IPS-11a (cell line): ENCODE data around the gene RNF126.
"Not testable (repeated sequence)": the region's sequence is repeated elsewhere in the genome, so short reads cannot be mapped to it uniquely, and the experiment has no call there.

ENCODE experiments used
- H3K4me3 ChIP-seq: one replicate; pipeline ENCODE4 v1.5.1; 2013; ENCODE audit warnings: low read depth, low read length, control low read depth

RNF126 gene

GRCh38 chr19:632579-633067 lies 30.4 kb downstream of the RNF126 start:
- H3K4me3 ChIP-seq = peak overlapping the region; percentile 92

DNA sequence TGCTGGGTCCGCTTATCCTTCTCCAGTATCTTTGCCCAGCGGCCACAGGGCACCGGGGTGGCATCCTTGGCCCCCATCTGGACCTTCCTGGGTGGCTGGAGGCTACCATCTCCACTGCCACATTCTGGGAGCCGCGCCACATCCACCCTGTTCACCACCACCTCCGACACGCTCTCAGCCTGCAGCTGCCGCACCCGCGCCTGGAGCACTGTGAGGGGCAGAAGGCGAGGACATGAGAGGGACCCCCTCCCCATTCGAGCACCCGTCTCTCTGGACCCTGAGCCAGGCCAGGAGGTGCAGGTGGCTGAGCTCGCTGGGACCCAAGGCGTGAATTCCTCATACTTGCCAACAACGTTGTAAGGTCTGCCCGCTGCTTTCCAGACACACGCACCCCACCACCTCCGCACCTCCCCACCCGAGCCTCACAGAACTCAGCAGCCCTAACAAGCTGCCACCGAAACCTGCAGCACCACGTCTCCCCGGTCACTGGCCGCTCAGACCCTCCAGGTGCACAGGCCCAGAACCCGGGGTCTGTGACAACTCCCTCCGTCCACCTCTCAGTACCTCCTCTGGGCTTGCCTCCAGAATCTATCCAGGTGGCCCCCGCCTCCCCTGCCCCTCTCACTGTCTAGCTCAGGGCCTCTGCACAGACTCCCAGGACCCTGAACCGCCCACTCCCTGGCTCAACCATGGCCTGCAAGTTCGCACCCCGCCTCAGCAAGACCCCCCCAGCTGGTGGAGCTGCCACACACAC lies 32.9 kb downstream of the RNF126 start:
- H3K4me3 ChIP-seq = no peak overlapping the region

- H3K4me3 ChIP-seq = not testable (repeated sequence)
These were observed 33.5 kb downstream of the RNF126 start for GRCh38 chr19:629515-629914.

DNA sequence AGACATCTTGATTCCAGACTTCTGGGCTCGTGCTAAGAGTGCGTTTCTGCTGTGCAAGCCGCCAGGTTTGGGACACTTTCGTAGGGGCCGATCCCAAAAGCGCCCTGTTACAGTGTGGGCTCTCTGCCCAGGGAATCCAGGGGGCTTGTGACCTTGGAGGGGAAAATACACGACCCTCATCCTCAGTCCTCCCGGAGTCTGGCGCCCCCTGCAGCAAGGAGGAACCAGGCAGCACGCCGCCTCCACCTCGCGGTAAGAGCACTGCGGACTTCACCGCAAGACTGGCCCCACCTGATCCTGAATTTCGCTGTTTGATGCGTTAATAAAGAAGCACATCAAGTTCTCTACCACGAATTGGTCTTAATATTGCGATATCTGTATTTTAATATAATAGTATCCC lies 34.8 kb downstream of the RNF126 start:
- no peak overlapping the region for H3K4me3 ChIP-seq

DNA sequence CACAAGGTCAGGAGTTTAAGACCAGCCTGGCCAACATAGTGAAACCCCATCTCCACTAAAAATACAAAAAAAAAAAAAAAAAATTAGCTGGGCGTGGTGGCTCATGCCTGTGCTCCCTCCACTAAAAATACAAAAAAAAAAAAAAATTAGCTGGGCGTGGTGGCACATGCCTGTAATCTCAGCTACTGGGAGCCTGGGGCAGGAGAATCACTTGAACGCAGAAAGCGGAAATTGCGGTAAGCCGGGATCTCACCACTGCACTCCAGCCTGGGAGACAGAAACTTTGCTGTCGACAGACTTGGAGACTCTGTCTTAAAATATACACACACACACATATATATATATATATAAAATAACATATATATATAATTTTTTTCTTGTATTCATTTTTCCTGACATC lies 36.4 kb downstream of the RNF126 start:
- not testable (repeated sequence) for H3K4me3 ChIP-seq

DNA sequence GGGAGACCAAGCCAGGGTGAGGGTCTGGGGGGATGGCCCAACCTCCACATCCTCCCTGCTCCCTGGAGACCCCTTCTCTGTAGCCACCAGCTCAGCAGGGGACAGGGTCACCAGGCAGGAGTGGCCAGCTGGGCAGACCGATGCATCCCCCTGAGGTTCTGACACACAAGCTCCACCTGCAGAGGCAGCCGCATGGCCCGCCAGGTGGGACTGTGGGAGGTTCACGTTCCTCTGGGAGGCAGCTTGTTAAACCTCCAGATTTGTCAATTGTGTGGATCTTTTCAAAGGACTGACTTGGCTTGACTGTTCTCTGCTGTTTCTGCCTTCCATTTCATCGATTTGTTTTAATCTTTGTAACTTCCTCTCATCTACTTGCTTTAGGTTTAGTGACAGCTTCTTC lies 37.8 kb downstream of the RNF126 start:
- no peak overlapping the region for H3K4me3 ChIP-seq

DNA sequence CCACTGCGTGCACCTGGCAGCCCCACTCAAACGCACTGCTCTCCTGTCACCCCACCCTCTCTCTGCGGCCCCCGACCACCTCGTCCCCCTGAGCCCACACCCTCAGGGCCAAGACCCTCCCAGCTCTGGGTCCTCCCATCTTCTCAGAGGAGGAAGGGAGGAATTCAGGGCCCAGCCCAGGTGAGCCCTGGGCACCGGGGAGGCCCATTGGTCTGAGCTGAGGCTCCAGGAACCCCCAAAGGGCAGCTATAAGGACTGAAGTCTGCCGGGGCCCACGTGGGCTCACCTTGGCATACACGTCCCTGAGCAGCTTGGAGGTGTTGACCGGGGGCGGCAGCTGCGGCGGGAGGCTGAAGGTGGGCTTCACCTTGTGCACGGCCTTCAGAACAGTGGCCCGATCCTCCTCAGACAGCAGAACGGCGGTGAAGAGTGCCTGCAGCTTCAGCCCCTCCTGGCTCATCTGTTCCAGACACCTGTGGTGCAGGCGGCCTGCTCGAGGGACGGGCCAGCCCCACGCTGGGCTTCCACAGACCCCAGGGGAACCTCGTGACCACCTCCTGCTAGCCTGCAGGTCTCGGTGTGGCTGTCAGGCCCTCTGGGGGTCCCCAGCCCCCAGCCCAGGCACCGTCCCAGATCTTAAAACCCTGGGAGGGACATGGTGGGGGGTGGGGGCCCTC lies 38.4 kb downstream of the RNF126 start:
- no peak overlapping the region for H3K4me3 ChIP-seq

DNA sequence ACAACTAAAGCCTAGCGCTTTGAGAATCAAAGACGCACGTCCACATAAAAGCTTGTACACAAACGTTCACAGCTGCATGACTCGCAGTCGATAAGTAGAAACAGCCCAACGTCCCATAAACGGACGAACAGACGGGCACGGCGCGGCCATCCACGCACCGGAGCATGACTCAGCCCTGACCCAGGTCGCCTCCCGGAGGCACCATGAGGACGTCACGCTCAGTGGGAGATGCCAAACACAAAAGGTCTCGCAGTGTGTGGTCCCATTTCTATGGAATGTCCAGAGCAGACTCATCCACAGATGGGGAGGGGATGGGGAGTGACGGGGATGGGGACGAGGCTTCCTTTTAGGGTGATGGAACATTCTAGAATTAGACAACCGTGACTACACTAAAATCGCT lies 39.0 kb downstream of the RNF126 start:
- no peak overlapping the region for H3K4me3 ChIP-seq

DNA sequence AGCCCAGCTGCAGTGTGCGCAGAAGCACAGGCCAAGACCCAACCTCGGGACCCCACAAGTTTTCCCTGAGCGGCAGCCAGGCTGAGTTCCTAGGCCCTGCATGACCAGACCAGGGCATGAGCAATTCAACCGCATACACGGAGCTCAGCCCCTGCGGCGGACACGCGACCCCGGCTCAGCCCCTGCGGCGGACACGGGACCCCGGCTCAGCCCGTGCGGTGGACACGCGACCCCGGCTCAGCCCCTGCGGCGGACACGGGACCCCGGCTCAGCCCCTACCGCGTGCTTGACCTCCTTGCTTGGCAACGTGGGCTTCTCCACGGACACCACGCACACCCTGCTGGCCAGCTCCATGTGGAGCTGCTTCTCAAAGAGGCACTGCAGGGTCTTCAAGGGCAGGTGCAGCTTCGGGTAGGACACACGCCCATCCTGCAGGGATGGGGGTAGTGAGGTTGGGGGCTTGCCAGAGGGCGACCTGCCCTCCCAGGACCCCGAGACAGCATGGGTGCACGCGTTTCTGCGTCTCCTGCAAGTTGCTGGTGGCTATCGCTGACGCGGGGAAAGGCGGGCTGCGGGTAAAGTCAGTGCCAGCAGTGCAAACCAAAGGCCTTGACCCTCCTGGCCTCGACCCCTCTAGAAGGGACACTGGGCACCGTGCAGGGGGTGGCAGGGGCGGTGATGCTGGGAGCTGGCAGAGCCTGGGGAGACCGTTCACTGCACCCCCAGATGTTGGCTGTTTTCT lies 39.7 kb downstream of the RNF126 start:
- H3K4me3 ChIP-seq = no peak overlapping the region

GRCh38 chr19:622666-623065 lies 40.3 kb downstream of the RNF126 start:
- no peak overlapping the region for H3K4me3 ChIP-seq

GRCh38 chr19:621819-622218 lies 41.2 kb downstream of the RNF126 start:
- H3K4me3 ChIP-seq = no peak overlapping the region

DNA sequence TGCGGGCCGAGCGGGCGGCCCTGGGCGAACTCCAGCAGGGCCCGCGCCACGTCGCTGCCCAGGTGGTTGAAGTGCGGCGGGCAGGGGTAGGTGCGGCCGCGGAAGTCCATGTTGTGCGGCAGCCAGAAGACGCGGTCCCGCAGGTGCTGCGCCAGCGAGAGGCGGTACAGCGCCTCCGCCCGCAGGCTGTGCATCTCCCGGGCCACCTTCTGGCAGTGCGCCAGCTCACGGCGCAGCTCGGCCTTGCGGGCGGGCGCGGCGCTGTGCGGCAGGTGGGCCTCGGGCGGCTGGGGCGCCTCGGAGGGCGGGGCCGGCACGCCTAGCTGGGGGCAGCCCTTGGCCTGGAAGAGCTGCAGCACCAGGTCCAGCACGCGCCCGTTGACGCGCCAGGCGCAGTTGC lies 41.8 kb downstream of the RNF126 start:
- H3K4me3 ChIP-seq = not testable (repeated sequence)

GRCh38 chr19:620166-620862 lies 42.7 kb downstream of the RNF126 start:
- no peak overlapping the region for H3K4me3 ChIP-seq

- H3K4me3 ChIP-seq = no peak overlapping the region
These were observed 43.6 kb downstream of the RNF126 start for GRCh38 chr19:619286-620002.

GRCh38 chr19:618674-619285 lies 44.2 kb downstream of the RNF126 start:
- H3K4me3 ChIP-seq = no peak overlapping the region

- no peak overlapping the region for H3K4me3 ChIP-seq
These were observed 44.8 kb downstream of the RNF126 start for GRCh38 chr19:618247-618619.

- H3K4me3 ChIP-seq = no peak overlapping the region
These were observed 45.3 kb downstream of the RNF126 start for GRCh38 chr19:617551-618246.

GRCh38 chr19:616747-617526 lies 46.1 kb downstream of the RNF126 start:
- no peak overlapping the region for H3K4me3 ChIP-seq
